Measurements from ENCODE around the gene CR1L. TPM values are rescaled to one million over a fixed set of nuclear protein-coding genes. Genes with fewer than 3 reads are reported as not detected.

The CR1L gene
- total and polyA plus RNA-seq, 9 of the 15 experiments (the other 6 are each of a cell fraction or from before 2014, with no cell fraction given), result 10.1 to 74.8 (median 34.3) TPM

DNA sequence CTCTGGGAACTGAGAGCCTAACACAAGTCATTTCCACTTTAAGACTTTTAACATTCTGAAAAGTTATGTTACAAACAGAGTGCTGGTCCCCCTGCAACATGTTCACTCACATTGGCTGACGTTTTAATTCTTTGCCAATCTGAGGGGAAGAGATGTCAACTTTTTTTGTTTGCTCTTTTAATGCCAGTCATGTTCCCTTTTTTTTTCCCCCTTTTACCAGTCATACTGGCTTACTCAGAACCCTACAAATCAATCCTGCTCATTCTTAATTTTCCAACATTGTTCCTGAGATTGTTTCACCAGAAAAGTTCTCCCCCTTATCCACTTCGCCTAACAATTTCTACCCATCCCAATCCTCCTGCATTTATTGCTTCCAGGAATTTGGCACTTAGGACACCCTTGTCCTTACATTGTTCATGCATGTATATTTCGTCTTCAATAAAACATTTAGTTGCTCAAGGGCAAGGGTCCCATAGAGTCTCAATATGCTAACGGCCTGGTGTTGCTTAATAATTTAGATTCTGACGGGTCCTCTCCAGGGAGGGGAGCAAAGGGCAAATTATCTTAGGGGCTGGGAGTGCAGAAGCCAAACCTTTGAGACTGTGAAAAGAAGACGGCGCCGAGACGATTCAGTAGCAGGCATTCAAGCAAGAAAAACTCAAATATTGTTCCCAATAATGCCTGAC is 624 bp upstream of the CR1L start (continued):
- TF ChIP-seq CEBPB (tag; IDR thresholded peaks at IDR 0.05) (peak; percentile 81), BMI1 (IDR thresholded peaks at IDR 0.05; ENCODE audit: low read length) (no peak), EGR1 (conservative IDR thresholded peaks at IDR 0.05) (no peak), JUN (IDR thresholded peaks at IDR 0.05; ENCODE audit: borderline replicate concordance, low read depth, low read length) (no peak), JUN (CRISPR knock-in tag; IDR thresholded peaks at IDR 0.05; ENCODE audit: borderline replicate concordance) (no peak), SAFB (IDR thresholded peaks at IDR 0.05; ENCODE audit: borderline replicate concordance, low read depth, low read length) (no peak), HCFC1 (IDR thresholded peaks at IDR 0.05; ENCODE audit: low read depth, low read length) (no peak), ZNF124 (CRISPR knock-in tag; IDR thresholded peaks at IDR 0.05) (no peak), RFX7 (CRISPR knock-in tag; IDR thresholded peaks at IDR 0.05) (no peak), ZEB2 (IDR thresholded peaks at IDR 0.05) (no peak), CBX3 (IDR thresholded peaks at IDR 0.05; ENCODE audit: borderline replicate concordance in 1 of 2, low read length in 2 of 2) (no peak), TOE1 (IDR thresholded peaks at IDR 0.05; ENCODE audit: borderline replicate concordance) (no peak), TOE1 (CRISPR knock-in tag; IDR thresholded peaks at IDR 0.05; ENCODE audit: borderline replicate concordance, low read depth) (0 out of 2 replicates have a peak, but pooled peaks have one; percentile 27), HLTF (IDR thresholded peaks at IDR 0.05) (0 out of 2 replicates have a peak, but pooled peaks have one; percentile 11), ELF2 (CRISPR knock-in tag; IDR thresholded peaks at IDR 0.05) (no peak)
- TF ChIP-seq, protein P1, sequence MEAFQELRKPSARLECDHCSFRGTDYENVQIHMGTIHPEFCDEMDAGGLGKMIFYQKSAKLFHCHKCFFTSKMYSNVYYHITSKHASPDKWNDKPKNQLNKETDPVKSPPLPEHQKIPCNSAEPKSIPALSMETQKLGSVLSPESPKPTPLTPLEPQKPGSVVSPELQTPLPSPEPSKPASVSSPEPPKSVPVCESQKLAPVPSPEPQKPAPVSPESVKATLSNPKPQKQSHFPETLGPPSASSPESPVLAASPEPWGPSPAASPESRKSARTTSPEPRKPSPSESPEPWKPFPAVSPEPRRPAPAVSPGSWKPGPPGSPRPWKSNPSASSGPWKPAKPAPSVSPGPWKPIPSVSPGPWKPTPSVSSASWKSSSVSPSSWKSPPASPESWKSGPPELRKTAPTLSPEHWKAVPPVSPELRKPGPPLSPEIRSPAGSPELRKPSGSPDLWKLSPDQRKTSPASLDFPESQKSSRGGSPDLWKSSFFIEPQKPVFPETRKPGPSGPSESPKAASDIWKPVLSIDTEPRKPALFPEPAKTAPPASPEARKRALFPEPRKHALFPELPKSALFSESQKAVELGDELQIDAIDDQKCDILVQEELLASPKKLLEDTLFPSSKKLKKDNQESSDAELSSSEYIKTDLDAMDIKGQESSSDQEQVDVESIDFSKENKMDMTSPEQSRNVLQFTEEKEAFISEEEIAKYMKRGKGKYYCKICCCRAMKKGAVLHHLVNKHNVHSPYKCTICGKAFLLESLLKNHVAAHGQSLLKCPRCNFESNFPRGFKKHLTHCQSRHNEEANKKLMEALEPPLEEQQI (IDR thresholded peaks at IDR 0.05), result no peak
- TF ChIP-seq, protein P2, sequence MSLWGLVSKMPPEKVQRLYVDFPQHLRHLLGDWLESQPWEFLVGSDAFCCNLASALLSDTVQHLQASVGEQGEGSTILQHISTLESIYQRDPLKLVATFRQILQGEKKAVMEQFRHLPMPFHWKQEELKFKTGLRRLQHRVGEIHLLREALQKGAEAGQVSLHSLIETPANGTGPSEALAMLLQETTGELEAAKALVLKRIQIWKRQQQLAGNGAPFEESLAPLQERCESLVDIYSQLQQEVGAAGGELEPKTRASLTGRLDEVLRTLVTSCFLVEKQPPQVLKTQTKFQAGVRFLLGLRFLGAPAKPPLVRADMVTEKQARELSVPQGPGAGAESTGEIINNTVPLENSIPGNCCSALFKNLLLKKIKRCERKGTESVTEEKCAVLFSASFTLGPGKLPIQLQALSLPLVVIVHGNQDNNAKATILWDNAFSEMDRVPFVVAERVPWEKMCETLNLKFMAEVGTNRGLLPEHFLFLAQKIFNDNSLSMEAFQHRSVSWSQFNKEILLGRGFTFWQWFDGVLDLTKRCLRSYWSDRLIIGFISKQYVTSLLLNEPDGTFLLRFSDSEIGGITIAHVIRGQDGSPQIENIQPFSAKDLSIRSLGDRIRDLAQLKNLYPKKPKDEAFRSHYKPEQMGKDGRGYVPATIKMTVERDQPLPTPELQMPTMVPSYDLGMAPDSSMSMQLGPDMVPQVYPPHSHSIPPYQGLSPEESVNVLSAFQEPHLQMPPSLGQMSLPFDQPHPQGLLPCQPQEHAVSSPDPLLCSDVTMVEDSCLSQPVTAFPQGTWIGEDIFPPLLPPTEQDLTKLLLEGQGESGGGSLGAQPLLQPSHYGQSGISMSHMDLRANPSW (CRISPR knock-in tag; IDR thresholded peaks at IDR 0.05), result no peak
- TF ChIP-seq, protein P3, sequence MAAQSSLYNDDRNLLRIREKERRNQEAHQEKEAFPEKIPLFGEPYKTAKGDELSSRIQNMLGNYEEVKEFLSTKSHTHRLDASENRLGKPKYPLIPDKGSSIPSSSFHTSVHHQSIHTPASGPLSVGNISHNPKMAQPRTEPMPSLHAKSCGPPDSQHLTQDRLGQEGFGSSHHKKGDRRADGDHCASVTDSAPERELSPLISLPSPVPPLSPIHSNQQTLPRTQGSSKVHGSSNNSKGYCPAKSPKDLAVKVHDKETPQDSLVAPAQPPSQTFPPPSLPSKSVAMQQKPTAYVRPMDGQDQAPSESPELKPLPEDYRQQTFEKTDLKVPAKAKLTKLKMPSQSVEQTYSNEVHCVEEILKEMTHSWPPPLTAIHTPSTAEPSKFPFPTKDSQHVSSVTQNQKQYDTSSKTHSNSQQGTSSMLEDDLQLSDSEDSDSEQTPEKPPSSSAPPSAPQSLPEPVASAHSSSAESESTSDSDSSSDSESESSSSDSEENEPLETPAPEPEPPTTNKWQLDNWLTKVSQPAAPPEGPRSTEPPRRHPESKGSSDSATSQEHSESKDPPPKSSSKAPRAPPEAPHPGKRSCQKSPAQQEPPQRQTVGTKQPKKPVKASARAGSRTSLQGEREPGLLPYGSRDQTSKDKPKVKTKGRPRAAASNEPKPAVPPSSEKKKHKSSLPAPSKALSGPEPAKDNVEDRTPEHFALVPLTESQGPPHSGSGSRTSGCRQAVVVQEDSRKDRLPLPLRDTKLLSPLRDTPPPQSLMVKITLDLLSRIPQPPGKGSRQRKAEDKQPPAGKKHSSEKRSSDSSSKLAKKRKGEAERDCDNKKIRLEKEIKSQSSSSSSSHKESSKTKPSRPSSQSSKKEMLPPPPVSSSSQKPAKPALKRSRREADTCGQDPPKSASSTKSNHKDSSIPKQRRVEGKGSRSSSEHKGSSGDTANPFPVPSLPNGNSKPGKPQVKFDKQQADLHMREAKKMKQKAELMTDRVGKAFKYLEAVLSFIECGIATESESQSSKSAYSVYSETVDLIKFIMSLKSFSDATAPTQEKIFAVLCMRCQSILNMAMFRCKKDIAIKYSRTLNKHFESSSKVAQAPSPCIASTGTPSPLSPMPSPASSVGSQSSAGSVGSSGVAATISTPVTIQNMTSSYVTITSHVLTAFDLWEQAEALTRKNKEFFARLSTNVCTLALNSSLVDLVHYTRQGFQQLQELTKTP (IDR thresholded peaks at IDR 0.05; ENCODE audit: low read depth in 1 of 2, partially characterized antibody in 2 of 2), result no peak
- TF ChIP-seq, protein P4, sequence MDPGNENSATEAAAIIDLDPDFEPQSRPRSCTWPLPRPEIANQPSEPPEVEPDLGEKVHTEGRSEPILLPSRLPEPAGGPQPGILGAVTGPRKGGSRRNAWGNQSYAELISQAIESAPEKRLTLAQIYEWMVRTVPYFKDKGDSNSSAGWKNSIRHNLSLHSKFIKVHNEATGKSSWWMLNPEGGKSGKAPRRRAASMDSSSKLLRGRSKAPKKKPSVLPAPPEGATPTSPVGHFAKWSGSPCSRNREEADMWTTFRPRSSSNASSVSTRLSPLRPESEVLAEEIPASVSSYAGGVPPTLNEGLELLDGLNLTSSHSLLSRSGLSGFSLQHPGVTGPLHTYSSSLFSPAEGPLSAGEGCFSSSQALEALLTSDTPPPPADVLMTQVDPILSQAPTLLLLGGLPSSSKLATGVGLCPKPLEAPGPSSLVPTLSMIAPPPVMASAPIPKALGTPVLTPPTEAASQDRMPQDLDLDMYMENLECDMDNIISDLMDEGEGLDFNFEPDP (CRISPR knock-in tag; IDR thresholded peaks at IDR 0.05), result no peak

Data from K562 (cell line).